Measurements from ENCODE around the gene DZIP1L.
"Not testable (repeated sequence)": the region's sequence is repeated elsewhere in the genome, so short reads cannot be mapped to it uniquely, and the experiment has no call there.

DZIP1L gene

GRCh38 chr3:138114988-138115971 lies at the start of gene DZIP1L:
TSS of gene DZIP1L (minus strand) at chr3:138115608. CDS start at chr3:138103971, 11,637 bp downstream.
- no peak for TF ChIP-seq Cebpa-rat (IDR thresholded peaks at IDR 0.05)
- H3K9ac ChIP-seq: peak within 1 kb of the TSS; percentile 64
- H3K4me2 ChIP-seq: peak within 1 kb of the TSS; percentile 98
- H3K4me3 ChIP-seq: peak within 1 kb of the TSS; percentile 78
- peaks cover 31% of the 10 kb centered on the region for H3K27me3 ChIP-seq
- no peaks in the 10 kb centered on the region for H3K36me3 ChIP-seq
- peaks cover 9% of the 10 kb centered on the region for H3K4me1 ChIP-seq
- H3K27ac ChIP-seq: 0 out of 2 replicates have a peak within 1 kb of the TSS, but pooled peaks have one; percentile 18
- no peaks in the 10 kb centered on the region for H4K20me1 ChIP-seq
- no peaks in the 10 kb centered on the region for H3K9me3 ChIP-seq

GRCh38 chr3:138165061-138165460 lies 49.7 kb upstream of the DZIP1L start:
- H3K27ac ChIP-seq: no peak overlapping the region
- no peaks in the 10 kb centered on the region for H3K9me3 ChIP-seq
- H3K4me2 ChIP-seq: no peak overlapping the region
- H3K4me3 ChIP-seq: no peak overlapping the region
- no peak for TF ChIP-seq Cebpa-rat (IDR thresholded peaks at IDR 0.05)
- H3K9ac ChIP-seq: no peak overlapping the region
- H3K36me3 ChIP-seq: peaks cover 94% of the 10 kb centered on the region
- no peaks in the 10 kb centered on the region for H3K27me3 ChIP-seq
- H3K4me1 ChIP-seq: no peaks in the 10 kb centered on the region
- peaks cover 9% of the 10 kb centered on the region; the same call in 1 of the 2 replicates for H4K20me1 ChIP-seq

- no peaks in the 10 kb centered on the region for H4K20me1 ChIP-seq
Measured at GRCh38 chr3:138157743-138158142, 42.3 kb upstream of the DZIP1L start.

GRCh38 chr3:138154534-138154933 lies 39.1 kb upstream of the DZIP1L start:
- peaks cover 14% of the 10 kb centered on the region for H3K9me3 ChIP-seq
- no peaks in the 10 kb centered on the region for H3K4me1 ChIP-seq

More at GRCh38 chr3:138157743-138158142, 42.3 kb upstream of the DZIP1L start:
- TF ChIP-seq Cebpa-rat (IDR thresholded peaks at IDR 0.05): no peak
- no peak overlapping the region for H3K4me2 ChIP-seq
- peaks cover 31% of the 10 kb centered on the region for H3K36me3 ChIP-seq
- H3K4me3 ChIP-seq: no peak overlapping the region
- no peaks in the 10 kb centered on the region for H3K27me3 ChIP-seq
- no peak overlapping the region for H3K27ac ChIP-seq
- H3K9me3 ChIP-seq: peaks cover 14% of the 10 kb centered on the region
- no peaks in the 10 kb centered on the region for H3K4me1 ChIP-seq
- H3K9ac ChIP-seq: no peak overlapping the region

GRCh38 chr3:138148503-138148902 lies 33.1 kb upstream of the DZIP1L start:
- no peak overlapping the region for H3K4me3 ChIP-seq

More at GRCh38 chr3:138154534-138154933, 39.1 kb upstream of the DZIP1L start:
- H3K27me3 ChIP-seq: no peaks in the 10 kb centered on the region
- H3K4me3 ChIP-seq: no peak overlapping the region
- peaks cover 3% of the 10 kb centered on the region; the same call in 1 of the 2 replicates for H3K36me3 ChIP-seq
- H4K20me1 ChIP-seq: no peaks in the 10 kb centered on the region
- no peak for TF ChIP-seq Cebpa-rat (IDR thresholded peaks at IDR 0.05)
- no peak overlapping the region for H3K4me2 ChIP-seq
- no peak overlapping the region for H3K27ac ChIP-seq
- no peak overlapping the region for H3K9ac ChIP-seq

GRCh38 chr3:138142181-138142580 lies 26.8 kb upstream of the DZIP1L start:
- not testable (repeated sequence) for H3K27me3 ChIP-seq, H3K27ac ChIP-seq, H3K4me3 ChIP-seq, H3K9me3 ChIP-seq, H3K4me2 ChIP-seq, H3K4me1 ChIP-seq, H3K9ac ChIP-seq, H3K36me3 ChIP-seq, H4K20me1 ChIP-seq

More at GRCh38 chr3:138148503-138148902, 33.1 kb upstream of the DZIP1L start:
- no peak for TF ChIP-seq Cebpa-rat (IDR thresholded peaks at IDR 0.05)
- H3K4me2 ChIP-seq: no peak overlapping the region
- H3K27ac ChIP-seq: no peak overlapping the region
- H3K36me3 ChIP-seq: no peaks in the 10 kb centered on the region
- no peaks in the 10 kb centered on the region for H4K20me1 ChIP-seq
- no peaks in the 10 kb centered on the region for H3K4me1 ChIP-seq
- no peaks in the 10 kb centered on the region for H3K27me3 ChIP-seq
- H3K9me3 ChIP-seq: peaks cover 2% of the 10 kb centered on the region; the same call in 1 of the 2 replicates
- H3K9ac ChIP-seq: no peak overlapping the region

- no peaks in the 10 kb centered on the region for H3K36me3 ChIP-seq
- H4K20me1 ChIP-seq: no peaks in the 10 kb centered on the region
- H3K9me3 ChIP-seq: peaks cover 7% of the 10 kb centered on the region; the same call in 1 of the 2 replicates
- no peak overlapping the region for H3K9ac ChIP-seq
- TF ChIP-seq Cebpa-rat (IDR thresholded peaks at IDR 0.05): no peak
- no peak overlapping the region for H3K27ac ChIP-seq
- H3K4me2 ChIP-seq: no peak overlapping the region
- H3K4me3 ChIP-seq: no peak overlapping the region
- H3K4me1 ChIP-seq: no peaks in the 10 kb centered on the region
- H3K27me3 ChIP-seq: no peaks in the 10 kb centered on the region
Measured at GRCh38 chr3:138140940-138141339, 25.5 kb upstream of the DZIP1L start.

GRCh38 chr3:138139691-138140090 lies 24.3 kb upstream of the DZIP1L start:
- H3K4me1 ChIP-seq: no peaks in the 10 kb centered on the region
- H3K9ac ChIP-seq: no peak overlapping the region
- no peak for TF ChIP-seq Cebpa-rat (IDR thresholded peaks at IDR 0.05)
- H4K20me1 ChIP-seq: no peaks in the 10 kb centered on the region
- H3K36me3 ChIP-seq: no peaks in the 10 kb centered on the region
- H3K27ac ChIP-seq: no peak overlapping the region
- H3K4me2 ChIP-seq: no peak overlapping the region
- H3K4me3 ChIP-seq: no peak overlapping the region
- H3K9me3 ChIP-seq: peaks cover 7% of the 10 kb centered on the region; the same call in 1 of the 2 replicates
- no peaks in the 10 kb centered on the region for H3K27me3 ChIP-seq

- Histone ChIP-seq H3K4me2 (no peak overlapping the region), H4K20me1 (no peaks in the 10 kb centered on the region), H3K4me1 (no peaks in the 10 kb centered on the region), H3K9me3 (0 out of 2 replicates have a peak, but pooled peaks cover under 1% of the 10 kb centered on the region), H3K36me3 (no peaks in the 10 kb centered on the region), H3K9ac (no peak overlapping the region), H3K27me3 (no peaks in the 10 kb centered on the region), H3K27ac (no peak overlapping the region), H3K4me3 (no peak overlapping the region)
- TF ChIP-seq Cebpa-rat (IDR thresholded peaks at IDR 0.05): no peak
Measured at GRCh38 chr3:138137861-138138260, 22.5 kb upstream of the DZIP1L start.

GRCh38 chr3:138136201-138136600 lies 20.8 kb upstream of the DZIP1L start:
- Histone ChIP-seq H3K9me3 (no peaks in the 10 kb centered on the region), H3K36me3 (no peaks in the 10 kb centered on the region), H3K9ac (no peak overlapping the region), H3K27ac (no peak overlapping the region), H3K27me3 (no peaks in the 10 kb centered on the region), H3K4me2 (no peak overlapping the region), H4K20me1 (no peaks in the 10 kb centered on the region), H3K4me1 (no peaks in the 10 kb centered on the region), H3K4me3 (no peak overlapping the region)
- no peak for TF ChIP-seq Cebpa-rat (IDR thresholded peaks at IDR 0.05)
